Measurements from ENCODE around the gene ZC3H18.

GRCh38 chr16:88618956-88619667 lies 48.9 kb downstream of the ZC3H18 start:
- TF ChIP-seq CTCF (conservative IDR thresholded peaks at IDR 0.05; ENCODE audit: low read depth in 2 of 2) (no peak), CREB1 (CRISPR knock-in tag; IDR thresholded peaks at IDR 0.05; ENCODE audit: low read depth) (no peak), POLR2AphosphoS5 (IDR thresholded peaks at IDR 0.05; ENCODE audit: low read depth) (no peak), EZH2 (IDR thresholded peaks at IDR 0.05; ENCODE audit: low read depth, unreplicated experiment) (no peak), REST (IDR thresholded peaks at IDR 0.05; ENCODE audit: unreplicated experiment) (no peak), ETS1 (IDR thresholded peaks at IDR 0.05) (no peak), EZH2phosphoT487 (IDR thresholded peaks at IDR 0.05; ENCODE audit: unreplicated experiment) (no peak), ZNF114 (CRISPR knock-in tag; IDR thresholded peaks at IDR 0.05) (no peak), JUNB (IDR thresholded peaks at IDR 0.05; ENCODE audit: unreplicated experiment) (no peak), ZNF331 (CRISPR knock-in tag; IDR thresholded peaks at IDR 0.05; ENCODE audit: low read depth) (no peak), STAT1 (IDR thresholded peaks at IDR 0.05; ENCODE audit: unreplicated experiment) (no peak), NANOG (IDR thresholded peaks at IDR 0.05; ENCODE audit: borderline replicate concordance) (no peak)
